Putamen (tissue), 1 donor: ENCODE measurements around the gene MBIP.

Source experiments
- DNase-seq: peaks from one replicate; pipeline ENCODE4 v3.0.0-alpha.2; 2016; ENCODE audit warnings: low spot score

Gene MBIP

GRCh38 chr14:36313206-36313605 lies 7.2 kb downstream of the MBIP start:
- DNase-seq = no peak

GRCh38 chr14:36306836-36307235 lies 13.6 kb downstream of the MBIP start:
- no peak for DNase-seq

- no peak for DNase-seq
Measured at GRCh38 chr14:36304895-36305294, 15.5 kb downstream of the MBIP start.

- DNase-seq = no peak
Measured at GRCh38 chr14:36303960-36304359, 16.5 kb downstream of the MBIP start.

- no peak for DNase-seq
Measured at GRCh38 chr14:36302823-36303222, 17.6 kb downstream of the MBIP start.

- DNase-seq = no peak
Measured at GRCh38 chr14:36301159-36301558, 19.3 kb downstream of the MBIP start.

GRCh38 chr14:36300337-36300736 lies 20.1 kb downstream of the MBIP start:
- no peak for DNase-seq

GRCh38 chr14:36295642-36296627 lies 24.5 kb downstream of the MBIP start:
- no peak for DNase-seq

- no peak for DNase-seq
Measured at GRCh38 chr14:36294543-36294942, 25.9 kb downstream of the MBIP start.

GRCh38 chr14:36293824-36294223 lies 26.6 kb downstream of the MBIP start:
- no peak for DNase-seq

- no peak for DNase-seq
Measured at GRCh38 chr14:36289954-36290353, 30.5 kb downstream of the MBIP start.

GRCh38 chr14:36288496-36288895 lies 31.9 kb downstream of the MBIP start:
- no peak for DNase-seq

- no peak for DNase-seq
Measured at GRCh38 chr14:36284971-36285595, 35.4 kb downstream of the MBIP start.

- no peak for DNase-seq
Measured at GRCh38 chr14:36281309-36281708, 39.1 kb downstream of the MBIP start.

- no peak for DNase-seq
Measured at GRCh38 chr14:36279306-36280190, 40.9 kb downstream of the MBIP start.

- no peak for DNase-seq
Measured at GRCh38 chr14:36275741-36276140, 44.7 kb downstream of the MBIP start.

- DNase-seq = no peak
Measured at GRCh38 chr14:36271939-36272907, 48.2 kb downstream of the MBIP start.

GRCh38 chr14:36271222-36271621 lies 49.2 kb downstream of the MBIP start:
- DNase-seq = no peak

GRCh38 chr14:36270191-36270590 lies 50.2 kb downstream of the MBIP start:
- DNase-seq = no peak

GRCh38 chr14:36268121-36268520 lies 52.3 kb downstream of the MBIP start:
- no peak for DNase-seq

GRCh38 chr14:36264595-36264994 lies 55.8 kb downstream of the MBIP start:
- no peak for DNase-seq
